Peyer's patch (tissue), 4 donors: ENCODE data around the gene CXCL17. TPM values are rescaled to one million over a fixed set of nuclear protein-coding genes. Genes with fewer than 3 reads are reported as not detected.

Experiments used
- DNase-seq, 3 donors: peaks; one replicate each; pipeline ENCODE4 v3.0.0-alpha.2; 2017 to 2019
- H3K27ac ChIP-seq, 4 donors: fragments of 200-600 bp; sonication (generic); one replicate each; pipeline ENCODE4 v1.5.1; 2016 to 2019
- H3K27me3 ChIP-seq, 2 donors: fragments of 200-600 bp; sonication (generic); one replicate each; pipeline ENCODE4 v1.5.1; 2019
- H3K36me3 ChIP-seq, 3 donors: fragments of 200-600 bp; sonication (generic); one replicate each; pipeline ENCODE4 v1.5.1; 2016 to 2019
- H3K4me1 ChIP-seq, 4 donors: fragments of 200-600 bp; sonication (generic); one replicate each; pipeline ENCODE4 v1.5.1; 2016 to 2019
- H3K4me3 ChIP-seq, 4 donors: fragments of 200-600 bp; sonication (generic); 1 replicate in 3 of 4; 2 replicates in 1 of 4; pipeline ENCODE4 v1.5.1; 2016 to 2019; ENCODE audit warnings: mild to moderate bottlenecking in 1 of 4
- H3K9me3 ChIP-seq, 4 donors: fragments of 200-600 bp; sonication (generic); one replicate each; pipeline ENCODE4 v1.5.1; 2016 to 2019; ENCODE audit warnings: mild to moderate bottlenecking in 1 of 4
- POLR2A ChIP-seq, 2 donors: fragments of 450-650 bp; IDR thresholded peaks; one replicate each; pipeline ENCODE4 v1.5.1; 2017; ENCODE audit warnings: antibody characterized with exemption in 2 of 2, mild to moderate bottlenecking in 2 of 2, moderate library complexity in 2 of 2
- total RNA-seq, 4 donors: library from RNA; depleted of rRNA; stranded (reverse); fragments of >200 nt; gene quantifications; one replicate each; pipeline ENCODE4 v1.1.0, GENCODE V29; 2016
- TF ChIP-seq, protein P1 (sequence below), 6 experiments: fragments of 450-650 bp in 4 of 6; fragments of 200-600 bp in 2 of 6; sonication (generic) in 1 of 6; IDR thresholded peaks; one replicate each; pipeline ENCODE4 v1.5.1; 2017 to 2019; ENCODE audit warnings: antibody characterized with exemption in 6 of 6, mild to moderate bottlenecking in 3 of 6, moderate library complexity in 1 of 6

CXCL17 gene
- total RNA-seq, 4 donors from 2014 or later = not detected

- H3K4me1 ChIP-seq = peaks cover 0 to 15% (median 8%) of the 10 kb centered on the region in 4 donors
- TF ChIP-seq POLR2A (IDR thresholded peaks at IDR 0.05) = no peak
- TF ChIP-seq, protein P1, sequence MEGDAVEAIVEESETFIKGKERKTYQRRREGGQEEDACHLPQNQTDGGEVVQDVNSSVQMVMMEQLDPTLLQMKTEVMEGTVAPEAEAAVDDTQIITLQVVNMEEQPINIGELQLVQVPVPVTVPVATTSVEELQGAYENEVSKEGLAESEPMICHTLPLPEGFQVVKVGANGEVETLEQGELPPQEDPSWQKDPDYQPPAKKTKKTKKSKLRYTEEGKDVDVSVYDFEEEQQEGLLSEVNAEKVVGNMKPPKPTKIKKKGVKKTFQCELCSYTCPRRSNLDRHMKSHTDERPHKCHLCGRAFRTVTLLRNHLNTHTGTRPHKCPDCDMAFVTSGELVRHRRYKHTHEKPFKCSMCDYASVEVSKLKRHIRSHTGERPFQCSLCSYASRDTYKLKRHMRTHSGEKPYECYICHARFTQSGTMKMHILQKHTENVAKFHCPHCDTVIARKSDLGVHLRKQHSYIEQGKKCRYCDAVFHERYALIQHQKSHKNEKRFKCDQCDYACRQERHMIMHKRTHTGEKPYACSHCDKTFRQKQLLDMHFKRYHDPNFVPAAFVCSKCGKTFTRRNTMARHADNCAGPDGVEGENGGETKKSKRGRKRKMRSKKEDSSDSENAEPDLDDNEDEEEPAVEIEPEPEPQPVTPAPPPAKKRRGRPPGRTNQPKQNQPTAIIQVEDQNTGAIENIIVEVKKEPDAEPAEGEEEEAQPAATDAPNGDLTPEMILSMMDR (IDR thresholded peaks at IDR 0.05) = no peak
- H3K27me3 ChIP-seq = no peaks in the 10 kb centered on the region
- no peaks in the 10 kb centered on the region for H3K9me3 ChIP-seq
- no peak within 1 kb of the TSS for H3K4me3 ChIP-seq
- no peak within 1 kb of the TSS for H3K27ac ChIP-seq
- no peak for DNase-seq
- no peaks in the 10 kb centered on the region for H3K36me3 ChIP-seq
These were observed 15.4 kb downstream of the CXCL17 start, which contains the start of gene LIPE for GRCh38 chr19:42427313-42427712. TSS of gene LIPE (minus strand) at chr19:42427388. CDS start at chr19:42427149, 239 bp downstream.

DNA sequence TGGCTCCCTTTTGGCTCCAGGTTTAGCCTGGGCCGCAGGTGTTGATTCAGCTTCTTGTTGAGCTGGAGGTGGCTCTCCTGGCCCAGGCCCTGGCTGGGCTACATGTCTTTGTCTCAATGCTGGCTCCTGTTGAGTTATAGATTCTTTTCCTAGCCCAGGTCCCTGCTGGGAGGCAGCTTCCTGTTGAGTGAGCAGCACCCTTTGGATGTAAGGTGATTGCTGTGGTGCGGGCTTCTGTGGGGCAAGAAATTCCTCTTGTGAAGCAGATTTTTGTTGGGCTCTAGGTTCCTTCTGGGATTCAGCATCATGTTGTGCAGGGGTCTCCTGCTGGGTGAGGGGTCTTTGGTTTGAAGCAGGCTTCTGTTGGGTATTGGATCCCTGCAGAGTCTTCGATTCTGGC lies 16.1 kb downstream of the CXCL17 start:
- no peaks in the 10 kb centered on the region for H3K27me3 ChIP-seq
- peaks cover 0 to 19% (median 14%) of the 10 kb centered on the region in 4 donors for H3K4me1 ChIP-seq
- H3K9me3 ChIP-seq = no peaks in the 10 kb centered on the region
- no peaks in the 10 kb centered on the region for H3K36me3 ChIP-seq
- no peak for DNase-seq
- no peak for TF ChIP-seq POLR2A (IDR thresholded peaks at IDR 0.05)
- TF ChIP-seq, protein P1 (IDR thresholded peaks at IDR 0.05) = no peak
- H3K4me3 ChIP-seq = no peak overlapping the region
- H3K27ac ChIP-seq = no peak overlapping the region

DNA sequence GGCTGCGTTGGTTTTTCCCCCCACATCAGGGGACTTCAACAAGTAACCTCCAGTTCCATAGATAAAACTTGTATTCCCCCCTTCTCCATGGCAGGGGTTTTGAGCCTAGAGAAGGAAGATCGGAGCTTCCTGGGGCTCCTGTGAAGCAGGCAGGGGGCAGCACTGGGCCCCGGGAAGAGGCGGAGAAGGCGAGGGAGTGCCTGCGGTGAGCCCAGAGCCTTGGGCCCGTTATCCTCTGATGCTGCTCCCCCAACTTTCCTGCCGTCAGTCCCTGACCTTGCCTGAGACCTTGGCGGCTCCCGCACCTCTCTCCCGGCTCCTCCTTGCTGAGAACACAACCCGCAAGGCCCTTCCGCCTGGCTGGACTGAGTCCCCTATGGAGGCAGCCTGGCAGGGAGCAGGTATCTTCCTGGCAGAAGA lies 18.0 kb downstream of the CXCL17 start:
- TF ChIP-seq, protein P1 (IDR thresholded peaks at IDR 0.05) = peak in 2 of 6 experiments; percentile 8 to 32
- TF ChIP-seq POLR2A (IDR thresholded peaks at IDR 0.05) = no peak
- Histone ChIP-seq H3K4me3 (no peak overlapping the region), H3K27me3 (no peaks in the 10 kb centered on the region), H3K27ac (no peak overlapping the region), H3K4me1 (peaks cover 0 to 31% (median 14%) of the 10 kb centered on the region in 4 donors), H3K36me3 (no peaks in the 10 kb centered on the region), H3K9me3 (no peaks in the 10 kb centered on the region)
- no peak for DNase-seq

GRCh38 chr19:42424345-42424707 lies 18.4 kb downstream of the CXCL17 start:
- Histone ChIP-seq H3K4me3 (peak overlapping the region in 3 of 4 donors; percentile 67 to 92 (median 74)), H3K27ac (peak overlapping the region in 2 of 4 donors; percentile 72 to 83), H3K9me3 (no peaks in the 10 kb centered on the region), H3K4me1 (peaks cover 0 to 35% (median 14%) of the 10 kb centered on the region in 4 donors), H3K27me3 (no peaks in the 10 kb centered on the region), H3K36me3 (no peaks in the 10 kb centered on the region)
- TF ChIP-seq, protein P1 (IDR thresholded peaks at IDR 0.05) = no peak
- no peak for TF ChIP-seq POLR2A (IDR thresholded peaks at IDR 0.05)
- DNase-seq = no peak

DNA sequence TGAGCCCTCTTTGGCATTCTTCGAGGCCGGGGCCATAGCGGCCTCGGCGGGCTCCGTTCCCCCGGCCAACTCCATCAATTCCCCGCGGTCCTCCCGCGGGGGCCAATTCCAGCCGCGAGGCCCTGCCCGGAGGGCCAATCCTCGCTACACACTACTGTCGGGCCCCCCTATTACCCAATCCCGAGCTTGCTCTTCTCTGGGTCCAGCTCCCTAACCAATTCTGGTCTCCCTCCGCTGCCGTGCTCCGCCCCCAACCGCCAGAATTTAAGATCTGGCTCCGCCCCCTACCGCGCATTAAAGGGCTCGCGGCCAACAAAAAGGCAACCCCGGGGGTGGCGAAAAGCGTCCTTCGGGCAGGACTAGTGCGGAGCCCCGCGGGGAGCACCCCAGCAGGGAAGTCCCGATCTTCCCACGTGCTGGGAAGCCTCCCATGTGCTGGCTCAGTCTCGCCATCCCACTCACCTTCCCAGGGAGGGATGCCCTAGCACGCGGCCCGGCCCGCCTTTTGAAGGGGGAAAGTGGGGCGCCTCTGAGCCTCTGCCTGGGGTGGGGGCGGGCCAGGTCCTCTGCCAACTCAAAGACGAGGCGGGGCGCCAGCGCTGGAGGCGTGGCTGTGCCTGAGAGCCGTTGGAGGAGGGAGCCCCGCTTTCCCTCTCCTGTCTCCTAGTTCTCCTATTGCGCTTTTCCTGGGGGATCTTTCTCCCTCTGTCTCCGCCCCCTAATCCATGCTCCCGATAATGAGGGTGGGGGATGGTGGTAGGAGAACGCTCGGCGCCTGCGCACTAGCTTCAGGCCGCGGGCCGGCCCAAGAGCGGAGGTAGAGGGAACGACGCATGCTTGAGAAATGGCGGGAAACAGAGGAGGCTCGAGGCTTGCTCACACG lies 19.0 kb downstream of the CXCL17 start:
- peaks cover 0 to 37% (median 14%) of the 10 kb centered on the region in 4 donors for H3K4me1 ChIP-seq
- H3K36me3 ChIP-seq = no peaks in the 10 kb centered on the region
- H3K27ac ChIP-seq = peak overlapping the region; percentile 63 to 83 (median 77)
- H3K27me3 ChIP-seq = no peaks in the 10 kb centered on the region
- peak overlapping the region; percentile 62 to 92 (median 70) for H3K4me3 ChIP-seq
- H3K9me3 ChIP-seq = no peaks in the 10 kb centered on the region
- DNase-seq = peak; percentile 76 to 97 (median 95)
- TF ChIP-seq POLR2A (IDR thresholded peaks at IDR 0.05) = peak; percentile 24 to 77
- TF ChIP-seq, protein P1 (IDR thresholded peaks at IDR 0.05) = peak in 1 of 6 experiments; percentile 16
